ENCODE results near the gene BEST4. TPM values are rescaled to one million over a fixed set of nuclear protein-coding genes. Genes with fewer than 3 reads are reported as not detected.

BEST4 gene
- total and polyA plus RNA-seq, 2 of the 13 experiments (the other 11 are each of a cell fraction or from before 2014, with no cell fraction given) = 0.77 to 1.4 TPM

DNA sequence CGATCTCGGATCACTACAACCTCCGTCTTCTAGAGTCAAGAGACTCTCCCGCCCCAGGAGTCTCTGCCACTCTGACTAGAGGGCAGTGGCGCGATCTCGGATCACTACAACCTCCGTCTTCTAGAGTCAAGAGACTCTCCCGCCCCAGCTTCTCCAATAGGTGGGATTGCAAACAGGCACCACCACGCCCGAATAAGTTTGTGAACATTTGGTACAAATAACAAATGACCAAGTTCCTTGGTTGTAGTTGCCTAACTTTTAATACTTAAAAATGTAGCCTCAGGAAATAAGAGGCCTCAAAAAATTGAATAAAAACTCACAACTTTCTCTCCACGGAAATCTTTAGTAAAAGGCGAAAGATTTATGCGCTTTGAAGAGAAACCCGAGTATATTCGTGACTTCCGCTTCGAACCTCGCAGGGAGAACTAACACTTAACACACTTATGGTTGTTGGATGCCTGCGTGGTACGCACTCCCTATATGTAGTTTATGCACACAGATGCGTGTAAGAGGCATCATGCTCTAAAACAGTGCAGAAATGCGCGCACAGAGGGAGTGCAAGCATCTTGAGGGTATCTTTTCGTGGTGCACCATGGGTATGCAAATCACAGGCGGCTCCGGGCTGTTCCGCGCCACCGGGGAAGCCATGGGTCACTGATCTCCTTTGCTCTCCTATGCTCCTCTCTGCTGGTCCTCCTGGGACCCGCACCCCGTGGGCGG is 31.8 kb upstream of the BEST4 start (continued):
- TF ChIP-seq, protein P1, sequence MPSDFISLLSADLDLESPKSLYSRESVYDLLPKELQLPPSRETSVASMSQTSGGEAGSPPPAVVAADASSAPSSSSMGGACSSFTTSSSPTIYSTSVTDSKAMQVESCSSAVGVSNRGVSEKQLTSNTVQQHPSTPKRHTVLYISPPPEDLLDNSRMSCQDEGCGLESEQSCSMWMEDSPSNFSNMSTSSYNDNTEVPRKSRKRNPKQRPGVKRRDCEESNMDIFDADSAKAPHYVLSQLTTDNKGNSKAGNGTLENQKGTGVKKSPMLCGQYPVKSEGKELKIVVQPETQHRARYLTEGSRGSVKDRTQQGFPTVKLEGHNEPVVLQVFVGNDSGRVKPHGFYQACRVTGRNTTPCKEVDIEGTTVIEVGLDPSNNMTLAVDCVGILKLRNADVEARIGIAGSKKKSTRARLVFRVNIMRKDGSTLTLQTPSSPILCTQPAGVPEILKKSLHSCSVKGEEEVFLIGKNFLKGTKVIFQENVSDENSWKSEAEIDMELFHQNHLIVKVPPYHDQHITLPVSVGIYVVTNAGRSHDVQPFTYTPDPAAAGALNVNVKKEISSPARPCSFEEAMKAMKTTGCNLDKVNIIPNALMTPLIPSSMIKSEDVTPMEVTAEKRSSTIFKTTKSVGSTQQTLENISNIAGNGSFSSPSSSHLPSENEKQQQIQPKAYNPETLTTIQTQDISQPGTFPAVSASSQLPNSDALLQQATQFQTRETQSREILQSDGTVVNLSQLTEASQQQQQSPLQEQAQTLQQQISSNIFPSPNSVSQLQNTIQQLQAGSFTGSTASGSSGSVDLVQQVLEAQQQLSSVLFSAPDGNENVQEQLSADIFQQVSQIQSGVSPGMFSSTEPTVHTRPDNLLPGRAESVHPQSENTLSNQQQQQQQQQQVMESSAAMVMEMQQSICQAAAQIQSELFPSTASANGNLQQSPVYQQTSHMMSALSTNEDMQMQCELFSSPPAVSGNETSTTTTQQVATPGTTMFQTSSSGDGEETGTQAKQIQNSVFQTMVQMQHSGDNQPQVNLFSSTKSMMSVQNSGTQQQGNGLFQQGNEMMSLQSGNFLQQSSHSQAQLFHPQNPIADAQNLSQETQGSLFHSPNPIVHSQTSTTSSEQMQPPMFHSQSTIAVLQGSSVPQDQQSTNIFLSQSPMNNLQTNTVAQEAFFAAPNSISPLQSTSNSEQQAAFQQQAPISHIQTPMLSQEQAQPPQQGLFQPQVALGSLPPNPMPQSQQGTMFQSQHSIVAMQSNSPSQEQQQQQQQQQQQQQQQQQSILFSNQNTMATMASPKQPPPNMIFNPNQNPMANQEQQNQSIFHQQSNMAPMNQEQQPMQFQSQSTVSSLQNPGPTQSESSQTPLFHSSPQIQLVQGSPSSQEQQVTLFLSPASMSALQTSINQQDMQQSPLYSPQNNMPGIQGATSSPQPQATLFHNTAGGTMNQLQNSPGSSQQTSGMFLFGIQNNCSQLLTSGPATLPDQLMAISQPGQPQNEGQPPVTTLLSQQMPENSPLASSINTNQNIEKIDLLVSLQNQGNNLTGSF (CRISPR knock-in tag; IDR thresholded peaks at IDR 0.05) = no peak
- TF ChIP-seq, protein P2, sequence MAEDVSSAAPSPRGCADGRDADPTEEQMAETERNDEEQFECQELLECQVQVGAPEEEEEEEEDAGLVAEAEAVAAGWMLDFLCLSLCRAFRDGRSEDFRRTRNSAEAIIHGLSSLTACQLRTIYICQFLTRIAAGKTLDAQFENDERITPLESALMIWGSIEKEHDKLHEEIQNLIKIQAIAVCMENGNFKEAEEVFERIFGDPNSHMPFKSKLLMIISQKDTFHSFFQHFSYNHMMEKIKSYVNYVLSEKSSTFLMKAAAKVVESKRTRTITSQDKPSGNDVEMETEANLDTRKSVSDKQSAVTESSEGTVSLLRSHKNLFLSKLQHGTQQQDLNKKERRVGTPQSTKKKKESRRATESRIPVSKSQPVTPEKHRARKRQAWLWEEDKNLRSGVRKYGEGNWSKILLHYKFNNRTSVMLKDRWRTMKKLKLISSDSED (CRISPR knock-in tag; IDR thresholded peaks at IDR 0.05) = no peak
- TF ChIP-seq BHLHE40 (IDR thresholded peaks at IDR 0.05; ENCODE audit: low read length) = peak; percentile 3; the same call in 1 of the 2 replicates
- peak; percentile 51; the same call in 1 of the 2 replicates for TF ChIP-seq ZNF431 (CRISPR knock-in tag; IDR thresholded peaks at IDR 0.05; ENCODE audit: borderline replicate concordance, low read depth)
- TF ChIP-seq ZNF589 (CRISPR knock-in tag; conservative IDR thresholded peaks at IDR 0.05) = peak; percentile 81
- peak; percentile 97 for TF ChIP-seq ELF3 (CRISPR knock-in tag; IDR thresholded peaks at IDR 0.05)
- TF ChIP-seq KDM4B (CRISPR knock-in tag; IDR thresholded peaks at IDR 0.05) = peak; percentile 64; the same call in 1 of the 2 replicates
- no peak for TF ChIP-seq ZNF138 (CRISPR knock-in tag; IDR thresholded peaks at IDR 0.05; ENCODE audit: low read depth)
- TF ChIP-seq, protein P3, sequence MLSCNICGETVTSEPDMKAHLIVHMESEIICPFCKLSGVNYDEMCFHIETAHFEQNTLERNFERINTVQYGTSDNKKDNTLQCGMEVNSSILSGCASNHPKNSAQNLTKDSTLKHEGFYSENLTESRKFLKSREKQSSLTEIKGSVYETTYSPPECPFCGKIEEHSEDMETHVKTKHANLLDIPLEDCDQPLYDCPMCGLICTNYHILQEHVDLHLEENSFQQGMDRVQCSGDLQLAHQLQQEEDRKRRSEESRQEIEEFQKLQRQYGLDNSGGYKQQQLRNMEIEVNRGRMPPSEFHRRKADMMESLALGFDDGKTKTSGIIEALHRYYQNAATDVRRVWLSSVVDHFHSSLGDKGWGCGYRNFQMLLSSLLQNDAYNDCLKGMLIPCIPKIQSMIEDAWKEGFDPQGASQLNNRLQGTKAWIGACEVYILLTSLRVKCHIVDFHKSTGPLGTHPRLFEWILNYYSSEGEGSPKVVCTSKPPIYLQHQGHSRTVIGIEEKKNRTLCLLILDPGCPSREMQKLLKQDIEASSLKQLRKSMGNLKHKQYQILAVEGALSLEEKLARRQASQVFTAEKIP (CRISPR knock-in tag; IDR thresholded peaks at IDR 0.05; ENCODE audit: borderline replicate concordance) = no peak
- TF ChIP-seq RAD21 (CRISPR knock-in tag; IDR thresholded peaks at IDR 0.05) = peak; percentile 38
- peak; percentile 56; the same call in 1 of the 2 replicates for TF ChIP-seq ZNF775 (CRISPR knock-in tag; IDR thresholded peaks at IDR 0.05; ENCODE audit: borderline replicate concordance)
- TF ChIP-seq ZNF44 (CRISPR knock-in tag; IDR thresholded peaks at IDR 0.05) = no peak
- TF ChIP-seq ZMAT3 (CRISPR knock-in tag; conservative IDR thresholded peaks at IDR 0.05) = peak; percentile 80; the same call in 1 of the 2 replicates
- no peak for TF ChIP-seq KDM6A (CRISPR knock-in tag; IDR thresholded peaks at IDR 0.05; ENCODE audit: low read depth)
- TF ChIP-seq ZNF746 (CRISPR knock-in tag; IDR thresholded peaks at IDR 0.05) = peak; percentile 29; the same call in 1 of the 2 replicates
- TF ChIP-seq FOSL2 (CRISPR knock-in tag; IDR thresholded peaks at IDR 0.05) = peak; percentile 38
- no peak for TF ChIP-seq FOXP1 (IDR thresholded peaks at IDR 0.05)
- TF ChIP-seq FOXP1 (CRISPR knock-in tag; IDR thresholded peaks at IDR 0.05) = peak; percentile 33; the same call in 1 of the 2 replicates
- TF ChIP-seq PHF5A (CRISPR knock-in tag; IDR thresholded peaks at IDR 0.05; ENCODE audit: low read depth, unreplicated experiment) = peak; percentile 98
- TF ChIP-seq NR2F6 (IDR thresholded peaks at IDR 0.05) = peak; percentile 8; the same call in 1 of the 2 replicates
- TF ChIP-seq NR2F6 (CRISPR knock-in tag; IDR thresholded peaks at IDR 0.05) = no peak; the same call in 1 of the 2 replicates
- TF ChIP-seq, protein P4, sequence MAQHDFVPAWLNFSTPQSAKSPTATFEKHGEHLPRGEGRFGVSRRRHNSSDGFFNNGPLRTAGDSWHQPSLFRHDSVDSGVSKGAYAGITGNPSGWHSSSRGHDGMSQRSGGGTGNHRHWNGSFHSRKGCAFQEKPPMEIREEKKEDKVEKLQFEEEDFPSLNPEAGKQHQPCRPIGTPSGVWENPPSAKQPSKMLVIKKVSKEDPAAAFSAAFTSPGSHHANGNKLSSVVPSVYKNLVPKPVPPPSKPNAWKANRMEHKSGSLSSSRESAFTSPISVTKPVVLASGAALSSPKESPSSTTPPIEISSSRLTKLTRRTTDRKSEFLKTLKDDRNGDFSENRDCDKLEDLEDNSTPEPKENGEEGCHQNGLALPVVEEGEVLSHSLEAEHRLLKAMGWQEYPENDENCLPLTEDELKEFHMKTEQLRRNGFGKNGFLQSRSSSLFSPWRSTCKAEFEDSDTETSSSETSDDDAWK (CRISPR knock-in tag; IDR thresholded peaks at IDR 0.05) = no peak

Measured in HepG2 (cell line).